Measurements from ENCODE around the gene PIGQ.

PIGQ gene

GRCh38 chr16:569445-570254 is at the start of gene PIGQ:
Gene PIGQ (plus strand): TSS chr16:569968. CDS start chr16:574075, 4,107 bp downstream.
- in situ Hi-C loops (cut with HindIII; ENCODE audit: low pct_unique_long_range_greater_than_20kb, low sequenced_read_pairs) = no loop called here
- TF ChIP-seq JUND (IDR thresholded peaks at IDR 0.05; ENCODE audit: low read depth) = no peak
- peak; percentile 62 to 87 for DNase-seq (ENCODE audit: low read depth in 1 of 2, low spot score in 1 of 2)

- DNase-seq (ENCODE audit: low read depth in 1 of 2, low spot score in 1 of 2) = no peak
- TF ChIP-seq JUND (IDR thresholded peaks at IDR 0.05; ENCODE audit: low read depth) = no peak
- in situ Hi-C loops (cut with HindIII; ENCODE audit: low pct_unique_long_range_greater_than_20kb, low sequenced_read_pairs) = no loop called here
These were observed 48.9 kb upstream of the PIGQ start for GRCh38 chr16:520847-521246.

- in situ Hi-C loops (cut with HindIII; ENCODE audit: low pct_unique_long_range_greater_than_20kb, low sequenced_read_pairs) = no loop called here
- no peak for TF ChIP-seq JUND (IDR thresholded peaks at IDR 0.05; ENCODE audit: low read depth)
- peak in 1 of 2 experiments; percentile 54 for DNase-seq (ENCODE audit: low read depth in 1 of 2, low spot score in 1 of 2)
These were observed 48.2 kb upstream of the PIGQ start for GRCh38 chr16:521381-522210.

- DNase-seq (ENCODE audit: low read depth in 1 of 2, low spot score in 1 of 2) = no peak
- TF ChIP-seq JUND (IDR thresholded peaks at IDR 0.05; ENCODE audit: low read depth) = no peak
- in situ Hi-C loops (cut with HindIII; ENCODE audit: low pct_unique_long_range_greater_than_20kb, low sequenced_read_pairs) = no loop called here
These were observed 47.3 kb upstream of the PIGQ start for GRCh38 chr16:522320-523096.

- in situ Hi-C loops (cut with HindIII; ENCODE audit: low pct_unique_long_range_greater_than_20kb, low sequenced_read_pairs) = no loop called here
- DNase-seq (ENCODE audit: low read depth in 1 of 2, low spot score in 1 of 2) = no peak
- no peak for TF ChIP-seq JUND (IDR thresholded peaks at IDR 0.05; ENCODE audit: low read depth)
These were observed 46.5 kb upstream of the PIGQ start for GRCh38 chr16:523097-523741.

GRCh38 chr16:524274-525040 is 45.3 kb upstream of the PIGQ start:
- TF ChIP-seq JUND (IDR thresholded peaks at IDR 0.05; ENCODE audit: low read depth) = no peak
- no peak for DNase-seq (ENCODE audit: low read depth in 1 of 2, low spot score in 1 of 2)
- in situ Hi-C loops (cut with HindIII; ENCODE audit: low pct_unique_long_range_greater_than_20kb, low sequenced_read_pairs) = no loop called here

- DNase-seq (ENCODE audit: low read depth in 1 of 2, low spot score in 1 of 2) = no peak
- in situ Hi-C loops (cut with HindIII; ENCODE audit: low pct_unique_long_range_greater_than_20kb, low sequenced_read_pairs) = no loop called here
- TF ChIP-seq JUND (IDR thresholded peaks at IDR 0.05; ENCODE audit: low read depth) = no peak
These were observed 44.6 kb upstream of the PIGQ start for GRCh38 chr16:525123-525519.

- in situ Hi-C loops (cut with HindIII; ENCODE audit: low pct_unique_long_range_greater_than_20kb, low sequenced_read_pairs) = no loop called here
- no peak for DNase-seq (ENCODE audit: low read depth in 1 of 2, low spot score in 1 of 2)
- no peak for TF ChIP-seq JUND (IDR thresholded peaks at IDR 0.05; ENCODE audit: low read depth)
These were observed 44.1 kb upstream of the PIGQ start for GRCh38 chr16:525520-526180.

GRCh38 chr16:526181-527014 is 43.4 kb upstream of the PIGQ start:
- in situ Hi-C loops (cut with HindIII; ENCODE audit: low pct_unique_long_range_greater_than_20kb, low sequenced_read_pairs) = no loop called here
- TF ChIP-seq JUND (IDR thresholded peaks at IDR 0.05; ENCODE audit: low read depth) = no peak
- DNase-seq (ENCODE audit: low read depth in 1 of 2, low spot score in 1 of 2) = peak in 1 of 2 experiments; percentile 52

All from T47D (cell line).